MV-4-11 (cell line): ENCODE data around the gene FMN2.

Experiments used
- DNase-seq: peaks from one replicate; lab custom pipeline; 2025; lab: John Stamatoyannopoulos, UW

The FMN2 gene

DNA sequence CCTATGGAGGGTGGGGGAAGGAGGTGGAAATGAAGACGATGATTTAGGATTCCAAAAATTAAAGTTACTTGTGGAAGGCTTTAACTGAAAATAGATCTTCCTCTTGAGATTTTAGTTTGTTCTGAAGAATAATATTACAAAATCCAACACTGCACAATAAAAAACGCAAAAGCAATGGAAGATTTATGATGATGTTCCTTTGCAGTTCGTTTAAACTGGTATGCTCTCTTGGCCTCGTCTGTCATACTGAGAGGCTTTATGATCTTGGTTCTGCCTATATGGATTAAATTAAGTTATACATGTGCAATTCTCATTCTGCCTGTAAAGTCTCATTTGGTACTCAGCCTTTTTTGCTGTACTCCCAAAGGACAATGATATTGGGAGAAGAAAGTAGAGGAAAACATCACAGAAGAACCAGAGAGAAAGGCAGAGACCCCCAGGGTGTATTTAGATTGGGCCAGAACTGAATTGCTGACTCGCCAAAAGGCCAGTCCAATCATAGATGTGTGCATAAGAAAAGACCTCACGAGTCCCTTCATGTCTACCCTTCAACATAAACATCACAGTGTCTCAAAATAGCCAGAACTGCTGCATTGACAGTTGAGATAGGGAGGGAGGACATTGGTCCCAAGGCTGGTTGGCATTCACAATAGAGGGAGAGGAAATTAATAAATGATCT, 331.7 kb downstream of the FMN2 start:
- DNase-seq, result peak; percentile 68

DNA sequence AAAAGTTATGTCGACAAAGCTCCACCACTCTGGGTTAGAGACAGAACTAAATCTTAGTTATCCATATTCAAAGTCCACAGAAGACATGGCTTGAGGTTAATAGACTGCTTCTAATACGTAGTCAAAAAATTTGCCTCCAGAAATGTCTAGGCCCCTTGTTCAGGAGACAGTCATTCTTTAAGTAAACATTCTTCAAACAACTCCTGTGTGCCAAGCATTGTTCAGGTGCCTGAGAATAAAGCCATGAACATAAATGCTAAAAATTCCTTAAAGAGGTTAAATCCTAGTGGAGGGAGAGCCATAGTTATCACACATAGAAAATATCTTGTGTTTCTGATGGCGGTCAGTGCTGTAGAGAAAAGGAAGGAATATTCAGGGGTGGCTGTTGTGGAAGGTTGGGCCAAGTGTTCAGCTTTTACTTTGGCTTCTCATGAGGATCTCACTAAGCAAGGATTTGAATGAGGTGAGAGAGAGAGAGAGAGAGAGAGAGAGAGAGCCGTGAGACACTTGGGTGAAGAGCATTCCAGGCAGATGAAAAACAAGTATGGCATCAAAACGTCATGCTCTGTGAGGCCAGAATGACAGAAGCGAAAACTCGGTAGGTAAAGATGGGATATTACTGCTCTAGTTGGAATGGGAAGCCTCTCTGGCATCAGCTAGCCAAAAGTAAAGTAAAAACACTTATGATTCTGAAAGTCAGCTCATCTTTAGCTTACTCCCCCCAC, 333.2 kb downstream of the FMN2 start:
- no peak for DNase-seq

DNA sequence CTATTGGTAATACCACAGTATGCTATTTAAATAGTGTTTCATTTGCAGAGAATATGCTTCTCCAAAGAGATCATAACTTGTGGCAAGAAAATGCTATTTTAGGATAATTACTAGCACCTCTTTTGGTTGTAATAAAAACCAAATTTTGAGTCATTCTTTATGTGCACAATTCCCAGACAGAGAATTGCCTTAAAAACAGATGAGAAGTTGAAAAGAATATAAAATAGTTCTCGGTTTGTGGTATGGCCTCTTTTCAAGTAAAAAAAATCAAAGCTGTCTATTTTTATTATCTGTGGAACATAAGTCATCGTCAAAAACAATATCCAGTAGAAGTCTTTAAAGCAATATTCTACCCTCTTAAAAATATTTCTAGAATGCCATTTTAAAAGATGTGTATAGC, 334.4 kb downstream of the FMN2 start:
- no peak for DNase-seq

- no peak for DNase-seq
Observed at GRCh38 chr1:240435996-240436566, 344.4 kb downstream of the FMN2 start.

DNA sequence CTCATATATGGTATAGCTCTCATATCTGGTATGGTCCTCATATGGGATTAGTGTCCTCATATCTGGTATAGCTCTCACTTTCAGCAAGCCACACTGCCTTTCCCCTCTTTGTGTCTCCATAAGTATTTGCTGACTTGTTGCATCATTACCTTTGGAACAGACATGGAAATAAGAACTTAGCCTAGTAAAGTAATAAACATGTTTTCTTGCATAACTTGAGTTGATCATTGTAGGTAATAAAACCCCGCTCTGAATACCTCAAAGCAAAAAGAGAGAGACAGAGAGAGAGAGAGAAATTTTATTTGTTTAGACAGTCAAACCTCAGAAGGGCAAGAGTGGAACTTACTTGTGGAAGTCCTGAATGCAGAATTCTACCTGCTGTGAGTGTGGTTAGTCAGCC, 350.0 kb downstream of the FMN2 start:
- no peak for DNase-seq

DNA sequence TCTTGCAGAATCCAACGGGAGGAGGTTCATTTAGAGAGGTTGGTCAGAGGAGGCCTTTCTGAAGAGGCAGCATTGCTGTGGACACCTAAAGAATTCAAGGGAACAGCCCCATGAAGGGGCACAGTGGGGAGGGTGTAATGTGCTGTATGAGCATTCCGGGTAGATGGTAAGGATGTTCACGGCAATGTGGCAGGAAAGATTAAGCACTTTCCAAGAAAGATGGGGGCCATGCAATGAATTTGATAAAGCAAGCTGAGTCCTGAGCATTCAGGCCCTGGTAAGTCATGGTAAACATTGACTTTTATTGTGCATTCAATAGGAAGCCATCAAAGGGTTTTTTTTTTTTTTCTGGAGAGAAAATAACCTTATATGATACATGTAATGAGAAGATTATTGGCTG, 353.7 kb downstream of the FMN2 start:
- DNase-seq, result no peak

- peak; percentile 13 for DNase-seq
Observed at GRCh38 chr1:240455228-240455821, 363.6 kb downstream of the FMN2 start.

DNA sequence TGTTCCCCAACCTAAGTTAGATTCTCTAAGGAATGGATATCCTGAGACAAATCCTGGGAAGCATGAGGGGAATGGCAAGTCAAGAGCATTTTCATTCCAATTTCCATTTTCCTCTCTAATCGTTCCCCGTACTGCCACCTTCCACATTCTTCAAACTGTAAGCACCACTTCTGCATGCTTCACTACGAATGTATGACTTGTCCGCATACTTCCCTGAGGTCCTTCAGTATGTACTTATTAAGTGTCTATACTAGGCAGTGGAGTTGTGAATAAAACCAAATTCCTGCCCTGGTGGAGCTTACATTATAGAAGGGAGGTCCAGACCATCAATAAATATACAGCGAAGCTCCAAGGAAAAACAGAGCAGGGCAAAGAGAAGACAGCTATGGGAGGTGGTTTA, 365.5 kb downstream of the FMN2 start:
- DNase-seq, result no peak

DNA sequence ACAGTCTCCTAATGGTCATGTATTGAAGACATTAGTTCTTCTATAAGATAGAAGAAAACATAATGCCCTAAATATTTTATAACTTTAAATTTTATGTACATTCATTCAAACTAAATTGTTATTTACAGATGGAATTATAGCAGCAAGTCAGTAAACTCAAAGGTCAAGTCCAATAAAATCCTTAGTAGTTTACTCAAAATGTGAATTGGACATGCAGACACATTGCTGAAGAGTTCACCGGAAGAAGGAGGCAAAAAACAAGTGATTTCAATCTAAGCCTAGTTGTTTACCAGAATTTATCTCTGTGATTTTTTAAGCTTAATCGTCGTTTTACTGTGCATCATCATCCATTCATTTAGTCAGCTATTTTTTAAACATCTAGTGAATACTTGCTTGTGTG, 370.6 kb downstream of the FMN2 start:
- DNase-seq, result no peak

GRCh38 chr1:240462766-240463395, 371.2 kb downstream of the FMN2 start:
- DNase-seq, result no peak

- no peak for DNase-seq
Observed at GRCh38 chr1:240464099-240464498, 372.4 kb downstream of the FMN2 start.

GRCh38 chr1:240465531-240465940, 373.9 kb downstream of the FMN2 start:
- no peak for DNase-seq

DNA sequence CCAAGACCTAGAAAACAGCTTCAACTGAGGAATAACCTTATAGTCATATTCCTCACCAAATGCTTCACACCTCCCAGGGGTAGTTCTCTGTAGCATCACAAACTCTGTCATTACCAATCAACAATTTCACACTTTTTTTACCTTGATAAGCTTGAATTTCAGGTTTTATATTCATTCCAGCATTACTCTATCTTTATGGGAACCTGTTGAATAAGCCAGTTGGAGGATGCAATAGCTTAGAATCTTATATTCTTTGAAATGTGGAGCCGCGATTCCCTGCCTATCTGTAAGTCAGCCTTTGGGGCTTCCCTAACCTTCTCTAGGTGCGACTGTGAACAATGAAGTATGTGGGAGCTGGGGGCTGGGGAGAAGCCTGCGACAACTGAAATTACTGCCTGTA, 374.8 kb downstream of the FMN2 start:
- DNase-seq, result no peak

- no peak for DNase-seq
Observed at GRCh38 chr1:240467895-240468294, 376.2 kb downstream of the FMN2 start.

DNA sequence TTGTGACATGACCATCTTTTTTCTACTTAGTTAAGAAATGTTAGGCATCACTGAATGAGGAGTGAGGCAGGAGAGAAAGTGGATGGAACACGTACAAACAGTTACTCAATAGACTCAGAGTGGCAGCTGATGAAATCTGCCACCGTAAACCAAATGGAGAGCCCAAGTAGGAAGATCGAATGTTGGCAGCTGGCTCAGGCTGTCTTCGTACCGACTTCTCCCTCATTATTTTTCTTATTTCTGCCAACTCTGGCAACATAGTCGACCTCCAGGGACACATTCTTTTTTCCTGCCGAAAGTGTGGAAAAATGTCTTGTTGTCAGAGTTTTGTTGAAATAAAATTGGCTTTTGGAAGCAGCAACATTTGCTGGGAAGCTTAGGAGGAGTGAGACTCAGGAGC, 377.0 kb downstream of the FMN2 start:
- no peak for DNase-seq

DNA sequence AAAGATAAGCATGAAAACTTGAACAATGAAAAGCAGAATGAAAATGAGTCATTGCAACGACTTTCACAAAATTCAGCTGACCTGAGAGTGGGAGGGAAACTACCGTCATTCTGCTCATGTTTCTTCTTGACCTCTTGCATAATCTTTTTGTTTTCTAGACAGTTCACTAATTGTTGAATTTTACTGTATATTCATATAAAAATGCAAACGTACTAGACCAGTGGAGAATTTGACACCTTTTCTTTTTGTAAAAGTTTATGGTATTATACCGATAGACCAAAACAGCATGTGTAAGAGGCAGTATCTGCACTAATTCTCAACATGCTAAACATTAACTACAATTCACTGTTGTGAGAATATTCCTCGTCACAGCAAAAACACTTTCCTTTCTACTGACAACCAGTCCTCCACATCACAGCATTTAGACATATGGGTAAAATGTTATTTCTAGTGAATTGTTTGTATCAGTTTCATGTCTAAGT, 382.5 kb downstream of the FMN2 start:
- DNase-seq, result peak; percentile 41

DNA sequence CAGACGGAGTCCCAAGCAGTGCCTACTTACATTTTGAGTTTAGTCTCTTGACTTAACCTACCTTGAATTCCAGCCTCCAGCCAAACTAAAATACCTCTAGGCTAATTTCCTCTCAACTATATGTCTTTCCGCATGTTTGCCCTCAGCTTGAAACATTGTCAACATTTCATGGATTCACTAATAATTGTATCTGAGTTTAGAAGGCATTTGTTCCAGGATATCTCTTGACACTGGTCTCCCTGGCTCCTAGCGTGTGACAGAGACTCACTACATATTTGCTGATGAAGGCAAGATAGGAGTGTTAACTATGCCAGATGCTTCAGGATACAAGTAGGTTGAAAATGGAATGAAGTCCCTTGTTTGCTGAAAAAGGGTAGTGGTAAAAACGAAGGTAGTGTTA, 384.1 kb downstream of the FMN2 start:
- DNase-seq, result no peak

GRCh38 chr1:240478536-240478935, 386.9 kb downstream of the FMN2 start:
- DNase-seq, result no peak

DNA sequence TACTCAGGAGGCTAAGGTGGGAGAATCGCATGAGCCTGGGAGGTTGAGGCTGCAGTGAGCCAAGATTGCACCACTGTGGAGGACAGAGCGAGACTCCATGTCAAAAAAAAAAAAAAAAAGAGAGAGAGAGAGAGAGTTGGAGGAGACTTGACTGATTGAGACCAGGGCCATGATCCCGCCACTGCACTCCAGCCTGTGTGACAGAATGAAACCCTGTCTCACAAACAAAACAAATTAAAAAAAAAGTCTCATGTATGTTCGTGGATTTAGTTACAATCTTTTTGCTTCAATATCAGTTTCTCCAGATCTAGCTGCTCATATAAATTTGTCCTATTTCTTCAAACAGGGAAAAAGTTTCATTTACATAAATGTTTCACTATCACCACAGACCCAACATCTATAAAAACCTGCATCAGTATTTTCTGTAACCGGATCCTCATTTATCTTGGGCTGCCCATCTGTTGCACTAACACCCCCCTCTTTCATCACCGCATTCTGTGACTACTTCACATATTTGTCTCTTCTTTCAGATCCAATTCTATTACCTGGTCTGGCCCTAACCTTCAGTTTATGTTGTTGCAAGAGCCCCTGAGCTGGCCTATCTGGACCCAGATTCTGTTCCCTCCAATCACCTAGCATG, 393.2 kb downstream of the FMN2 start:
- no peak for DNase-seq

DNA sequence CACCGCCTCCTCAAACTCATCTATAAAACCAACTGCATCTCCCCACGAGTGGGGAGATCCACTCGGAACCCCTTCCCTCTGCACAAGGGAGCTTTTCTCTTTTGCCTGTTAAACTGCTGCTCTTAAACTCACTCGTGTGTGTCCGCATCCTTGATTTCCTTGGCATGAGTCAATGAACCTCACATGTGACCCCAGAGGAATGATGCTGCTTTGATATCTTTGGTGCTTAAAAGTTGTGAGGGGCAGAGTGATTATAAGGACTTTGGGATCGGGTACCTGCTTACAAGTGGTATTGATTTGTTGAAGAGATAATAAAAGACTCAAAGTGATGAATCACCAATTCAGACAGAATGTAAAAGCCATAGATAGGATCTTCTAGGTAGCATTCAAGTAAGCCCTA, 394.9 kb downstream of the FMN2 start:
- DNase-seq, result no peak

- DNase-seq, result no peak
Observed at GRCh38 chr1:240487493-240487892, 395.8 kb downstream of the FMN2 start.

- no peak for DNase-seq
Observed at GRCh38 chr1:240491156-240491555, 399.5 kb downstream of the FMN2 start.
